SK-N-SH (cell line): ENCODE data around the gene AGBL4. TPM values are rescaled to one million over a fixed set of nuclear protein-coding genes. Genes with fewer than 3 reads are reported as not detected.

ENCODE experiments used
- CTCF ChIA-PET: fragments of 300-600, 350-600 bp; formaldehyde crosslinking; extraction: SDS; loops from one replicate; lab custom pipeline; 2021; lab: Yijun Ruan, JAX
- POLR2A ChIA-PET: fragments of 350-600 bp; sonication (Branson Sonifier 250); formaldehyde crosslinking; extraction: SDS; loops from one replicate; lab custom pipeline; 2020; ENCODE audit warnings: antibody characterized with exemption, inconsistent platforms; lab: Yijun Ruan, JAX
- DNase-seq: peaks from one replicate; pipeline ENCODE4 v3.0.0; 2012
- H2AFZ ChIP-seq: fragments of 200-600 bp; sonication (generic); 2 replicates; pipeline ENCODE4 v1.8.1; 2016; ENCODE audit warnings: antibody characterized with exemption, mild to moderate bottlenecking, low read depth
- H3F3A ChIP-seq: fragments of 200-600 bp; sonication (generic); replicated peaks from 2 replicates; pipeline ENCODE3; 2016; ENCODE audit warnings: antibody characterized with exemption, mild to moderate bottlenecking; ENCODE audit not compliant: insufficient read depth
- H3K27ac ChIP-seq, 2 experiments: fragments of 200-500 bp in 1 of 2; fragments of 200-600 bp in 1 of 2; sonication (Bioruptor generic) in 1 of 2; sonication (generic), shearing (Covaris generic) in 1 of 2; 2 replicates each; pipeline versions ENCODE4 v1.5.1 to v1.6.1; 2014 to 2016; ENCODE audit warnings: low read depth in 2 of 2, inconsistent platforms in 1 of 2, low read length in 1 of 2, mild to moderate bottlenecking in 1 of 2, mixed read lengths in 1 of 2
- H3K27me3 ChIP-seq: fragments of 200-600 bp; sonication (generic), shearing (Covaris generic); 2 replicates; pipeline ENCODE4 v1.6.1; 2016; ENCODE audit warnings: mixed run types; ENCODE audit not compliant: insufficient read depth
- H3K36me3 ChIP-seq, 2 experiments: fragments of 200-500 bp in 1 of 2; fragments of 200-600 bp in 1 of 2; sonication (Bioruptor generic) in 1 of 2; sonication (generic) in 1 of 2; replicated peaks in 1 of 2; 2 replicates each; pipeline versions ENCODE3 to v1.5.1; 2014 to 2016; ENCODE audit warnings: low read length in 1 of 2, mild to moderate bottlenecking in 1 of 2; ENCODE audit not compliant: insufficient read depth in 2 of 2, control insufficient read depth in 1 of 2
- H3K4me1 ChIP-seq, 2 experiments: fragments of 200-500 bp in 1 of 2; fragments of 200-600 bp in 1 of 2; sonication (Bioruptor generic) in 1 of 2; sonication (generic), shearing (Covaris generic) in 1 of 2; 2 replicates each; pipeline versions ENCODE4 v1.5.1 to v1.6.1; 2014 to 2016; ENCODE audit warnings: low read depth in 1 of 2, low read length in 1 of 2, mixed run types in 1 of 2; ENCODE audit not compliant: insufficient read depth in 2 of 2, control insufficient read depth in 1 of 2
- H3K4me2 ChIP-seq: fragments of 200-600 bp; sonication (generic), shearing (Covaris generic); 2 replicates; pipeline ENCODE4 v1.6.1; 2017; ENCODE audit warnings: mixed run types
- H3K4me3 ChIP-seq, 2 experiments: fragments of 200-500 bp in 1 of 2; fragments of 200-600 bp in 1 of 2; sonication (Bioruptor generic) in 1 of 2; sonication (generic), shearing (Covaris generic) in 1 of 2; 2 replicates each; pipeline versions ENCODE4 v1.5.1 to v1.8.1; 2014 to 2016; ENCODE audit warnings: low read depth in 2 of 2, inconsistent platforms in 1 of 2, low read length in 1 of 2, mild to moderate bottlenecking in 1 of 2, mixed read lengths in 1 of 2, moderate library complexity in 1 of 2
- H3K79me2 ChIP-seq: fragments of 200-600 bp; sonication (generic); 2 replicates; pipeline ENCODE4 v1.8.1; 2017; ENCODE audit warnings: mild to moderate bottlenecking; ENCODE audit not compliant: insufficient read depth
- H3K9ac ChIP-seq: fragments of 200-600 bp; sonication (generic); 2 replicates; pipeline ENCODE4 v1.6.1; 2017; ENCODE audit warnings: mixed run types
- H3K9me2 ChIP-seq: fragments of 200-600 bp; sonication (generic); 2 replicates; pipeline ENCODE4 v1.6.1; 2017; ENCODE audit warnings: mixed run types
- H3K9me3 ChIP-seq: fragments of 200-600 bp; sonication (generic); 2 replicates; pipeline ENCODE4 v1.6.1; 2017; ENCODE audit warnings: mixed run types, mild to moderate bottlenecking, moderate library complexity
- H4K20me1 ChIP-seq: fragments of 200-600 bp; sonication (generic); 2 replicates; pipeline ENCODE4 v1.6.1; 2017; ENCODE audit warnings: mild to moderate bottlenecking, mixed run types; ENCODE audit not compliant: insufficient read depth
- CTCF ChIP-seq: fragments of 200-600 bp; sonication (generic); IDR thresholded peaks from 2 replicates; pipeline ENCODE4 v1.6.1; 2017; ENCODE audit warnings: antibody characterized with exemption, mild to moderate bottlenecking, moderate library complexity
- EZH2phosphoT487 ChIP-seq: fragments of 200-600 bp; sonication (generic); IDR thresholded peaks from 2 replicates; pipeline ENCODE4 v1.6.1; 2017; ENCODE audit warnings: low read depth, mixed run types, mild to moderate bottlenecking, antibody characterized with exemption, moderate library complexity, borderline replicate concordance
- FOSL2 ChIP-seq: IDR thresholded peaks from 2 replicates; pipeline ENCODE4 v1.4.0; 2012; ENCODE audit warnings: low read depth, mild to moderate bottlenecking, moderate library complexity, borderline replicate concordance
- FOXJ3 ChIP-seq: sonication (generic); formaldehyde crosslinking; IDR thresholded peaks from 2 replicates; pipeline ENCODE4 v1.5.1; 2020; ENCODE audit warnings: mild to moderate bottlenecking, missing genetic modification reagents
- GABPA ChIP-seq: IDR thresholded peaks from 2 replicates; pipeline ENCODE4 v1.4.0; 2012; ENCODE audit warnings: low read depth, mild to moderate bottlenecking
- MXI1 ChIP-seq: IDR thresholded peaks from 2 replicates; pipeline ENCODE4 v1.6.1; 2012; ENCODE audit warnings: mild to moderate bottlenecking, low read depth, low read length, improper control_type of control experiment
- NFIC ChIP-seq: IDR thresholded peaks from 2 replicates; pipeline ENCODE4 v1.4.0; 2012; ENCODE audit warnings: borderline replicate concordance
- PBX3 ChIP-seq: IDR thresholded peaks from 2 replicates; pipeline ENCODE4; 2012
- POLR2AphosphoS5 ChIP-seq: IDR thresholded peaks from 2 replicates; pipeline ENCODE4 v1.6.1; 2012; ENCODE audit warnings: low read depth, low read length
- REST ChIP-seq: IDR thresholded peaks from 2 replicates; pipeline ENCODE4 v1.6.1; 2012; ENCODE audit warnings: mild to moderate bottlenecking, low read depth, low read length, moderate library complexity
- RXRA ChIP-seq: IDR thresholded peaks from 2 replicates; pipeline ENCODE4 v1.4.0; 2012; ENCODE audit warnings: low read depth, mild to moderate bottlenecking, borderline replicate concordance
- SIN3A ChIP-seq: IDR thresholded peaks from 2 replicates; pipeline ENCODE4 v1.6.1; 2012; ENCODE audit warnings: low read depth, mild to moderate bottlenecking, low read length, moderate library complexity, borderline replicate concordance
- SMC3 ChIP-seq: IDR thresholded peaks from 2 replicates; pipeline ENCODE4 v1.6.1; 2012; ENCODE audit warnings: low read depth, low read length, improper control_type of control experiment
- TCF12 ChIP-seq: IDR thresholded peaks from 2 replicates; pipeline ENCODE4 v1.4.0; 2012
- YY1 ChIP-seq: IDR thresholded peaks from 2 replicates; pipeline ENCODE4 v1.4.0; 2012; ENCODE audit warnings: low read depth, mild to moderate bottlenecking
- whole genome bisulfite sequencing: methylation state at CpG from one replicate; pipeline ENCODE4 v1.1.6; 2017; ENCODE audit warnings: low lambda C conversion rate; 5-methylcytosine and 5-hydroxymethylcytosine counted together
- polyA plus RNA-seq, 3 experiments: library from polyadenylated mRNA; depleted of rRNA; stranded (reverse); fragments of >200 nt; gene quantifications; 2 replicates each; pipeline ENCODE4 v1.2.3, GENCODE V29; 2012
- TF ChIP-seq, protein P1 (sequence below): IDR thresholded peaks from 2 replicates; pipeline ENCODE4 v1.4.0; 2012; ENCODE audit warnings: low read depth
- TF ChIP-seq, protein P2 (sequence below): fragments of 150-350 bp; IDR thresholded peaks from 2 replicates; pipeline ENCODE4 v1.6.1; 2017; ENCODE audit warnings: antibody characterized with exemption, low read length, low read depth, borderline replicate concordance
- TF ChIP-seq, protein P3 (sequence below): fragments of 150-350 bp; IDR thresholded peaks from 2 replicates; pipeline ENCODE4 v1.6.1; 2016; ENCODE audit warnings: mild to moderate bottlenecking, low read depth, low read length

The AGBL4 gene
- polyA plus RNA-seq, 1 of the 3 experiments (the other 2 are of a cell fraction) = 0.07 TPM

- TF ChIP-seq NFIC (no peak), EZH2phosphoT487 (no peak), SMC3 (no peak), MXI1 (no peak), PBX3 (no peak), POLR2AphosphoS5 (no peak), FOSL2 (no peak), YY1 (no peak), FOXJ3 (CRISPR knock-in tag) (no peak), TCF12 (no peak), RXRA (no peak), CTCF (no peak)
- TF ChIP-seq, protein P1, sequence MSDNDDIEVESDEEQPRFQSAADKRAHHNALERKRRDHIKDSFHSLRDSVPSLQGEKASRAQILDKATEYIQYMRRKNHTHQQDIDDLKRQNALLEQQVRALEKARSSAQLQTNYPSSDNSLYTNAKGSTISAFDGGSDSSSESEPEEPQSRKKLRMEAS = no peak
- TF ChIP-seq, protein P2, sequence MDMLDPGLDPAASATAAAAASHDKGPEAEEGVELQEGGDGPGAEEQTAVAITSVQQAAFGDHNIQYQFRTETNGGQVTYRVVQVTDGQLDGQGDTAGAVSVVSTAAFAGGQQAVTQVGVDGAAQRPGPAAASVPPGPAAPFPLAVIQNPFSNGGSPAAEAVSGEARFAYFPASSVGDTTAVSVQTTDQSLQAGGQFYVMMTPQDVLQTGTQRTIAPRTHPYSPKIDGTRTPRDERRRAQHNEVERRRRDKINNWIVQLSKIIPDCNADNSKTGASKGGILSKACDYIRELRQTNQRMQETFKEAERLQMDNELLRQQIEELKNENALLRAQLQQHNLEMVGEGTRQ = no peak
- Histone ChIP-seq H3K27me3 (no peaks in the 10 kb centered on the region), H3K36me3 (no peaks in the 10 kb centered on the region), H4K20me1 (no peaks in the 10 kb centered on the region), H3K79me2 (no peaks in the 10 kb centered on the region), H3K9ac (no peak overlapping the region), H3K4me3 (no peak overlapping the region), H3F3A (no peaks in the 10 kb centered on the region), H3K4me2 (no peak overlapping the region), H3K9me2 (no peaks in the 10 kb centered on the region), H2AFZ (no peak overlapping the region), H3K4me1 (no peaks in the 10 kb centered on the region; a peak in 1 of 4 replicates), H3K9me3 (no peaks in the 10 kb centered on the region), H3K27ac (no peak overlapping the region)
- CTCF ChIA-PET = interaction anchor here (0.6 to 1.5 kb wide), 6 partner anchors 9 to 278 kb away, joined by 3 to 6 read pairs (median 4); no protein-coding TSS in a partner anchor
- 60% methylated on average over 1 of the region's 1 CpG for WGBS
- DNase-seq = no peak
- POLR2A ChIA-PET = no interaction called here
Observed at GRCh38 chr1:50066806-50067205, 43.1 kb upstream of the AGBL4 start.

DNA sequence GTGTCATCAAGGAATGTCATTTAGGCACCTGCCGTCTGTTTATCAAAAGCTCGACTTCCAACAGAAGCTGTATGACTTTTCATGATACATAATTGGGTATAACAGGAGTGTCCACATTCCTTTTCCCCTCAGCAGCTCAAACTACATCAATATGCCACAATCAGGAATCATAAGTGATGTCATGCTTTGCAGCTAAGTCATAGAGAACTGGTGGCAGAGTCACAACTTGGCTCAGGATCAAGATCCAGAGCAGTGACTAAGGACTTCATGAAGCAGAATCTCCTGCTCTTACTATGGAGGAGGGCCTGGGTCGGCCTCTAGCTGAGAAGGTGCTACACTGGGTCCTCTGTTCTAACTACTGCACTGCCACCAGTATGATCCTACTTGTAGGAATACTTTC is 36.5 kb upstream of the AGBL4 start:
- POLR2A ChIA-PET = no interaction called here
- no peaks in the 10 kb centered on the region for H3K9me2 ChIP-seq
- no peaks in the 10 kb centered on the region for H3K79me2 ChIP-seq
- H3F3A ChIP-seq = no peaks in the 10 kb centered on the region
- CTCF ChIA-PET = interaction anchor here (0.8 kb wide), 1 partner anchor 12 kb away, joined by 3 read pairs; no protein-coding TSS in a partner anchor
- no peaks in the 10 kb centered on the region for H3K36me3 ChIP-seq
- H3K9ac ChIP-seq = no peak overlapping the region
- 21% methylated on average over 3 of the region's 3 CpGs for WGBS
- no peak overlapping the region for H3K4me3 ChIP-seq
- no peak overlapping the region for H2AFZ ChIP-seq
- no peaks in the 10 kb centered on the region for H4K20me1 ChIP-seq
- H3K4me2 ChIP-seq = no peak overlapping the region
- H3K27me3 ChIP-seq = no peaks in the 10 kb centered on the region
- H3K4me1 ChIP-seq = no peaks in the 10 kb centered on the region
- no peak overlapping the region for H3K27ac ChIP-seq
- no peak for DNase-seq
- H3K9me3 ChIP-seq = no peaks in the 10 kb centered on the region
- TF ChIP-seq GABPA (no peak), FOXJ3 (CRISPR knock-in tag) (no peak), TCF12 (no peak), SIN3A (no peak), REST (no peak)
- TF ChIP-seq, protein P1 = no peak
- TF ChIP-seq, protein P3, sequence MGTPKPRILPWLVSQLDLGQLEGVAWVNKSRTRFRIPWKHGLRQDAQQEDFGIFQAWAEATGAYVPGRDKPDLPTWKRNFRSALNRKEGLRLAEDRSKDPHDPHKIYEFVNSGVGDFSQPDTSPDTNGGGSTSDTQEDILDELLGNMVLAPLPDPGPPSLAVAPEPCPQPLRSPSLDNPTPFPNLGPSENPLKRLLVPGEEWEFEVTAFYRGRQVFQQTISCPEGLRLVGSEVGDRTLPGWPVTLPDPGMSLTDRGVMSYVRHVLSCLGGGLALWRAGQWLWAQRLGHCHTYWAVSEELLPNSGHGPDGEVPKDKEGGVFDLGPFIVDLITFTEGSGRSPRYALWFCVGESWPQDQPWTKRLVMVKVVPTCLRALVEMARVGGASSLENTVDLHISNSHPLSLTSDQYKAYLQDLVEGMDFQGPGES = no peak
